Measurements from ENCODE around the gene ACOX3. TPM values are rescaled to one million over a fixed set of nuclear protein-coding genes. Genes with fewer than 3 reads are reported as not detected.

Gene ACOX3
- polyA plus RNA-seq, 1 of the 3 experiments (the other 2 are of a cell fraction), result 8.4 TPM

- Histone ChIP-seq H3K4me2 (no peak overlapping the region), H3K9me2 (no peaks in the 10 kb centered on the region), H3K79me2 (ENCODE audit: insufficient read depth) (no peaks in the 10 kb centered on the region), H3K4me3 (ENCODE audit: low read depth in 2 of 2, low read length in 1 of 2) (no peak overlapping the region), H3K9me3 (no peaks in the 10 kb centered on the region), H3F3A (replicated peaks; ENCODE audit: insufficient read depth) (no peaks in the 10 kb centered on the region), H2AFZ (ENCODE audit: low read depth) (no peak overlapping the region), H3K27ac (ENCODE audit: low read depth in 2 of 2, low read length in 1 of 2) (no peak overlapping the region), H4K20me1 (ENCODE audit: insufficient read depth) (no peaks in the 10 kb centered on the region), H3K36me3 (replicated peaks in 1 of 2; ENCODE audit: control insufficient read depth in 1 of 2, insufficient read depth in 2 of 2, low read length in 1 of 2) (no peaks in the 10 kb centered on the region), H3K9ac (no peak overlapping the region), H3K4me1 (ENCODE audit: control insufficient read depth in 1 of 2, insufficient read depth in 2 of 2, low read depth in 1 of 2, low read length in 1 of 2) (peaks cover 0 to 11% of the 10 kb centered on the region in 2 experiments; a peak in 2 of 4 replicates), H3K27me3 (ENCODE audit: insufficient read depth) (no peaks in the 10 kb centered on the region)
- CTCF ChIA-PET, result no interaction called here
- DNase-seq, result no peak
- WGBS (ENCODE audit: low lambda C conversion rate), result 86% methylated on average over 23 of the region's 24 CpGs
- no peak for TF ChIP-seq RXRA (IDR thresholded peaks at IDR 0.05; ENCODE audit: borderline replicate concordance, low read depth)
- TF ChIP-seq TCF12 (IDR thresholded peaks at IDR 0.05), result no peak
- no peak for TF ChIP-seq TAF1 (IDR thresholded peaks at IDR 0.05; ENCODE audit: borderline replicate concordance, low read depth, low read length)
- TF ChIP-seq MAX (IDR thresholded peaks at IDR 0.05; ENCODE audit: low read depth), result no peak
- TF ChIP-seq CTCF (IDR thresholded peaks at IDR 0.05), result no peak
- no peak for TF ChIP-seq FOXM1 (IDR thresholded peaks at IDR 0.05; ENCODE audit: low read depth)
- TF ChIP-seq TEAD4 (IDR thresholded peaks at IDR 0.05; ENCODE audit: borderline replicate concordance, insufficient read depth), result no peak
- no peak for TF ChIP-seq RCOR1 (IDR thresholded peaks at IDR 0.05; ENCODE audit: low read length)
- TF ChIP-seq MXI1 (IDR thresholded peaks at IDR 0.05; ENCODE audit: low read depth, low read length), result no peak
- TF ChIP-seq, protein P1, sequence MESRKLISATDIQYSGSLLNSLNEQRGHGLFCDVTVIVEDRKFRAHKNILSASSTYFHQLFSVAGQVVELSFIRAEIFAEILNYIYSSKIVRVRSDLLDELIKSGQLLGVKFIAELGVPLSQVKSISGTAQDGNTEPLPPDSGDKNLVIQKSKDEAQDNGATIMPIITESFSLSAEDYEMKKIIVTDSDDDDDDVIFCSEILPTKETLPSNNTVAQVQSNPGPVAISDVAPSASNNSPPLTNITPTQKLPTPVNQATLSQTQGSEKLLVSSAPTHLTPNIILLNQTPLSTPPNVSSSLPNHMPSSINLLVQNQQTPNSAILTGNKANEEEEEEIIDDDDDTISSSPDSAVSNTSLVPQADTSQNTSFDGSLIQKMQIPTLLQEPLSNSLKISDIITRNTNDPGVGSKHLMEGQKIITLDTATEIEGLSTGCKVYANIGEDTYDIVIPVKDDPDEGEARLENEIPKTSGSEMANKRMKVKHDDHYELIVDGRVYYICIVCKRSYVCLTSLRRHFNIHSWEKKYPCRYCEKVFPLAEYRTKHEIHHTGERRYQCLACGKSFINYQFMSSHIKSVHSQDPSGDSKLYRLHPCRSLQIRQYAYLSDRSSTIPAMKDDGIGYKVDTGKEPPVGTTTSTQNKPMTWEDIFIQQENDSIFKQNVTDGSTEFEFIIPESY (IDR thresholded peaks at IDR 0.05; ENCODE audit: borderline replicate concordance, low read depth), result no peak
- no peak for TF ChIP-seq SIN3A (IDR thresholded peaks at IDR 0.05; ENCODE audit: borderline replicate concordance, low read depth, low read length)
- no peak for TF ChIP-seq CHD2 (IDR thresholded peaks at IDR 0.05; ENCODE audit: low read length, partially characterized antibody)
- no peak for TF ChIP-seq RAD21 (IDR thresholded peaks at IDR 0.05; ENCODE audit: low read length)
- TF ChIP-seq SMC3 (IDR thresholded peaks at IDR 0.05; ENCODE audit: low read depth, low read length), result no peak
- TF ChIP-seq GATA2 (CRISPR knock-in tag; IDR thresholded peaks at IDR 0.05), result no peak
- no peak for TF ChIP-seq JUND (IDR thresholded peaks at IDR 0.05)
- TF ChIP-seq USF1 (IDR thresholded peaks at IDR 0.05; ENCODE audit: borderline replicate concordance, low read depth), result no peak
- no peak for TF ChIP-seq EP300 (IDR thresholded peaks at IDR 0.05; ENCODE audit: borderline replicate concordance in 1 of 2, low read depth in 1 of 2, low read length in 1 of 2)
- TF ChIP-seq MEF2A (IDR thresholded peaks at IDR 0.05; ENCODE audit: borderline replicate concordance, low read depth), result no peak
- no peak for TF ChIP-seq REST (IDR thresholded peaks at IDR 0.05; ENCODE audit: low read depth, low read length)
- POLR2A ChIA-PET, result no interaction called here
Measured at GRCh38 chr4:8370835-8371595, 69.5 kb downstream of the ACOX3 start.
